ENCODE results near the gene SPIN3. TPM values are rescaled to one million over a fixed set of nuclear protein-coding genes. Genes with fewer than 3 reads are reported as not detected.

The SPIN3 gene
- 10 to 100 TPM in 2 of 4 donors, 1 to 10 TPM in 2; 7.5 to 11.7 (median 10.2) TPM for total RNA-seq

DNA sequence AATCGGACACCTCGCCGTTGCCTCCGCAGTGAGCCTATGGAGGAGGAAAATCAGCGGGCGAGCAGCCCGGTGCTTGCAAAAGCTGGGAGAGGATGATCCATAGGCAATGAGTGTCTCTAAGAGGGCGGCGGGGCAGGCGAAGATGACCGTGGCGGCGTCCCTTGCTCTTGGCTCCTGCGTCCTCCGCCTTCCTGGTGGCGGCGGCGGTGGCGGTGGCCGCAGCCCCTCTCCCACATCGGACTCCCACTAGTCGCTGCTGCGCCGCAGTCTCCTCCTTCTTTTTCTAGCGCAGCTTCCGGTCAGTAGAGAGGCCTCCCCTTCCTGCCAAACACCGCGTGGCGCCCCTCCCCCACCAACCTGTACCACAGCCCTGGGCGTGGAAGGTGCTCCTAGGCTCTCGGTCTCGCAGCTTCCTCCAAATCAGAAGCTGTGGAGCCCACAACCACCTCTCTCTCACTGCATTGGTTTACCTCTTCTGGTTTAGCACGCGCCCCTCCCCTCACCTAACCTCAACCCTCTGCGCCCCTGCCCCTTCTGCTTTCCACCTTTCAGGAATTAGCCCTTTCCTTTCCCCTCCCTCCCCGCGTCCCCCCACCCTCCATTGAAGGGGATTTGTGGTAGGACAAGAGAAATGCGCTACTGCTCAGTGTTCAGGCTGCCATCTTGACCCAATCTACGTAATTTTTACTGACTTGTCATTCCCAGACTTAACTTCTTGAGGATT lies at the start of gene SPIN3:
Gene SPIN3, minus strand, starts transcription at position 271 of the 724 bp plus-strand sequence. CDS start 594 bp downstream, outside the sequence.
- no peak for TF ChIP-seq CTCF (IDR thresholded peaks at IDR 0.05; ENCODE audit: low read depth)

DNA sequence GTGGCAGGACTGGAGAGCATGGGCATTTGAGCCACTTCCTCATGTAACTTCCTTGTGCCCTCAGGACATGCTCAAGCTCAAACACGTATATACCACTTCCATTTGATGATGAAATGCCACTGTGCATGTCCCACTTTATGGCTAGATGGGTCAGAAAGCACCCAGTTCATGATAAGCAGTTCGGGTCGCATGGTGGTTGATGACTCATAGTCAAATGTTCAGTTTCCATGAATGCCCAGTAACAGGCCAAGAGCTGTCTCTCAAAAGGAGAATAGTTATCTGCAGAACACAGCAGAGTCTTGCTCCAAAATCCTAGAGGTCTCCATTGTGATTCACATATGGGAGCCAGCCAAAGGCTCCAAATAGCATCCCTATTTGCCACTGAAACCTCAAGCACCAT lies 48.9 kb upstream of the SPIN3 start:
- no peak for TF ChIP-seq CTCF (IDR thresholded peaks at IDR 0.05; ENCODE audit: low read depth)

DNA sequence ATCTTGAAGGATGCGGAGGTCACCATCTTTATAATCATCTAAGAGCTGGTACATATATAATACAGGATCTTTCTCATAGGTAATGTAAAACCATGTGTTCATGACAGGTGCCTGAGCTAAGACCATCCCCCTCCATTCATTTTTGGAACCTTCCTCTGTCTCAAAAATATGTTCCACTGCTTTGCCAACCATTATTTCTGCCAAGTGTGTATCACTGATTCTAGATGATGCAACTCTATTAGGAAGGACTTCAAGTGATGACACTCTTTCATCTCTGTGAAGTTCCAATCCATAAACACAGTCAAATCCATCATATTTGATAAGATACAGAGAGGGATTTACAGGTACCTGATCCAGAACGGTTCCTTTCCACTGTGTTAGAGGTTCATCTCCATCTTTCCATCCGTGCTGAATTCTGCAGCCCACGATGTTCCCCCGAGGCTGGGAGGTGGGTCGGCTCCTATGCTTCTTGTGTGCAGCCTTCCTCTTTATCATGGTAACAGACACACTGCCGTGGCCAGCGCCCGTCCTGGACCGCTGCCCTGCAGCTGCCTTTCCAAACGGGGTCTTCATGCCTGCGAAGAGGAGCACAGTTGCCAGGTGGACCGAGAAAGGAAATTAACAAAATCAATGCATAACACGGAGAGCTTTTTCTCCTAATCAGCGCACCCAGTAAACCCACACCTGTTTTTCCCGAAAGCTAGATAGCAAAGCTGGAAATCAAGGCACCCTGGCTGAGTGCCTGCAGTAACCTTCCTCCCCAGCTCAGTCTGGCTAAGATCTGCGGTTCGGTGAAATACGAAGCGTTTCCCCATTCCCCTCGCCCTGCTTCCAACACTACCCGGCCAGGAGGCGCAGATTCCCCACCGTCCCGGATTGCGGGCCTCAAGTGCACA lies 718 bp downstream of the SPIN3 start:
- no peak for TF ChIP-seq CTCF (IDR thresholded peaks at IDR 0.05; ENCODE audit: low read depth)

GRCh38 chrX:56987741-56988140 lies 7.6 kb downstream of the SPIN3 start:
- TF ChIP-seq CTCF (IDR thresholded peaks at IDR 0.05; ENCODE audit: low read depth) = no peak

DNA sequence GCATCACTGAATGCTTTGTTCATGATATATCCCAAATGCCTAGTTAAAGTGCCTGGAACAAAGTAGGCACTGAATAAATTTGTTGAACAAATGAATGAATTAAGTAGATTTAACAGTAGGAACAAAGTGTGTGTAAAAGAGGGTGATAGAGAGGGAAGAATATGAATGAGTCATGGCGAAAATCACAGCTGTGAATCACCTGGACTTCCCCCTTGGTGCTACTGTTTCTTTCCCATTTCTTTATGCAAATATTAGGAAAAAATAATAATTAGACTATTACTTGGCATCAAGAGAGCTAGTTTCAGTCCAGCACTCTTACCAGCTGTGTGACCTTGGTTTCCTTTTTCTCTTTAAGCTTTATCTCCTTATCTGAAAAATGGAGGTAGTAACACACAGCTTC lies 9.2 kb downstream of the SPIN3 start:
- no peak for TF ChIP-seq CTCF (IDR thresholded peaks at IDR 0.05; ENCODE audit: low read depth)

GRCh38 chrX:56978172-56978571 lies 17.2 kb downstream of the SPIN3 start:
- TF ChIP-seq CTCF (IDR thresholded peaks at IDR 0.05; ENCODE audit: low read depth) = no peak

DNA sequence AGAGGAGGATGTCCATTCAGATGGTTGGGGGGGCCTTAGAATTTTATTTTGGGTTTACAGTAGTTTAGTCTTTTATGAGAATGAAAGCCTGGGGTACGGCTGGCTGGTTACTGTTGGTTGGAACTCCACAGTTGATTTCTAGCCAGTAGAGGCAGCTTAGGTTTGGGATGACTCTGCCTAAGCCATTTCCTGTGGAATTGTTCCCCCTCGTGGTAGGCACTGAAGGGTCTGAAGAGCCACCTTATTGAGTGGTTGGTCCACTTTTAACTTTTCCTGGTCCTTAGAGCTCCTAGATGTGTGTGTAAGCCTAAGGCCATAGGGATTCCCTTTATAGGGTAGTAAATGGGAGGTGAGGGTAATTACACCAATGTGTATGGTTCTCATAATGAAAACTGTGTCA lies 19.7 kb downstream of the SPIN3 start:
- no peak for TF ChIP-seq CTCF (IDR thresholded peaks at IDR 0.05; ENCODE audit: low read depth)

All from subcutaneous adipose tissue (tissue), 4 donors.